Retinal pigment epithelial cell (primary cell): ENCODE data around the gene HPGD.

Experiments used
- DNase-seq: peaks from one replicate; pipeline ENCODE4 v3.0.0-alpha.2; 2010; ENCODE audit warnings: low read depth
- H3K4me3 ChIP-seq: 2 replicates; pipeline ENCODE4 v1.5.1; 2011; ENCODE audit warnings: mild to moderate bottlenecking, low read length, control low read depth, moderate library complexity
- CTCF ChIP-seq: conservative IDR thresholded peaks from 2 replicates; pipeline ENCODE4 v1.5.1; 2011; ENCODE audit warnings: low read depth, low read length, control low read depth, inconsistent platforms

The HPGD gene

GRCh38 chr4:174531486-174531885 is 9.2 kb upstream of the HPGD start:
- TF ChIP-seq CTCF: no peak
- DNase-seq: no peak
- no peak overlapping the region for H3K4me3 ChIP-seq

GRCh38 chr4:174528226-174528625 is 5.9 kb upstream of the HPGD start:
- no peak for TF ChIP-seq CTCF
- H3K4me3 ChIP-seq: no peak overlapping the region
- DNase-seq: no peak

- no peak for DNase-seq
- no peak overlapping the region for H3K4me3 ChIP-seq
- no peak for TF ChIP-seq CTCF
These were observed 4.4 kb upstream of the HPGD start for GRCh38 chr4:174526731-174527130.

GRCh38 chr4:174524242-174524641 is 2.0 kb upstream of the HPGD start:
- no peak for TF ChIP-seq CTCF
- no peak overlapping the region for H3K4me3 ChIP-seq
- no peak for DNase-seq

GRCh38 chr4:174523025-174523693 is 871 bp upstream of the HPGD start:
- no peak for DNase-seq
- TF ChIP-seq CTCF: no peak
- peak overlapping the region; percentile 68 for H3K4me3 ChIP-seq

- no peak for DNase-seq
- no peak for TF ChIP-seq CTCF
- peak overlapping the region; percentile 68 for H3K4me3 ChIP-seq
These were observed 497 bp downstream of the HPGD start for GRCh38 chr4:174521800-174522182.

GRCh38 chr4:174520660-174521059 is 1.6 kb downstream of the HPGD start:
- DNase-seq: no peak
- H3K4me3 ChIP-seq: no peak overlapping the region
- TF ChIP-seq CTCF: no peak
